NCI-H2029 treated with DMSO at 0.1 percent for 48 hours (cell line): Measurements from ENCODE around the gene HSPB1.
"Not testable (repeated sequence)": the region's sequence is repeated elsewhere in the genome, so short reads cannot be mapped to it uniquely, and the experiment has no call there.

Experiments
- DNase-seq: peaks from one replicate; lab custom pipeline; 2025; lab: John Stamatoyannopoulos, UW

The HSPB1 gene

DNA sequence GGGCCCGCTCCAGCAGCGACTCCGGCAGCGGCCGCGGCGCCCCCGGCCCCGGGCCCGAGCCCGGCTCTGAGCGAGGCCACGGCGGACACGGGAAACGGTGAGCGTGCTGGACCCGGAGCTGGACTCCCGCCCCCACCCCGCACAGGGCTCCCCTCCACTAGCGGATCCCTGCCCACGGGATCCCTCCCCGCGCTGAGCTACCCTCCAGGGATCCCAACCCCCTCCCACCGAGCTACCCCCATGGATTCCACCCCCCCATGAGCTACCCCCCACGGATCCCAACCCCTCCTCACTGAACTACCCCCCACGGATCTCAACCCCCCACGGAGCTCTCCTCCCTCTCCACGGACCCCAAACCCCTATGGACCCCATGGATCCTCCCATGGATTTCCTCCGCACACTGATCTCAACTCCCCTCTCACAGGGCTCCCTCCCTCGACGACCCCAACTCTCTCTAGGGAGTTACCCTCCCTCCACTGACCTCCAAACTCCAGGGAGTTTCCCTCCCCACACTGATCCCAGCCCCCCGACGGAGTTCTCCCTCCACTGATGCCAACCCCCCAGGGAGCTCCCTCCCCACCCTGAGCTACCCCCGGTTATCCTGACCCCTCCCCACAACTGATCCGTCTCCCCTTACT lies 20.6 kb upstream of the HSPB1 start:
- DNase-seq = no peak

DNA sequence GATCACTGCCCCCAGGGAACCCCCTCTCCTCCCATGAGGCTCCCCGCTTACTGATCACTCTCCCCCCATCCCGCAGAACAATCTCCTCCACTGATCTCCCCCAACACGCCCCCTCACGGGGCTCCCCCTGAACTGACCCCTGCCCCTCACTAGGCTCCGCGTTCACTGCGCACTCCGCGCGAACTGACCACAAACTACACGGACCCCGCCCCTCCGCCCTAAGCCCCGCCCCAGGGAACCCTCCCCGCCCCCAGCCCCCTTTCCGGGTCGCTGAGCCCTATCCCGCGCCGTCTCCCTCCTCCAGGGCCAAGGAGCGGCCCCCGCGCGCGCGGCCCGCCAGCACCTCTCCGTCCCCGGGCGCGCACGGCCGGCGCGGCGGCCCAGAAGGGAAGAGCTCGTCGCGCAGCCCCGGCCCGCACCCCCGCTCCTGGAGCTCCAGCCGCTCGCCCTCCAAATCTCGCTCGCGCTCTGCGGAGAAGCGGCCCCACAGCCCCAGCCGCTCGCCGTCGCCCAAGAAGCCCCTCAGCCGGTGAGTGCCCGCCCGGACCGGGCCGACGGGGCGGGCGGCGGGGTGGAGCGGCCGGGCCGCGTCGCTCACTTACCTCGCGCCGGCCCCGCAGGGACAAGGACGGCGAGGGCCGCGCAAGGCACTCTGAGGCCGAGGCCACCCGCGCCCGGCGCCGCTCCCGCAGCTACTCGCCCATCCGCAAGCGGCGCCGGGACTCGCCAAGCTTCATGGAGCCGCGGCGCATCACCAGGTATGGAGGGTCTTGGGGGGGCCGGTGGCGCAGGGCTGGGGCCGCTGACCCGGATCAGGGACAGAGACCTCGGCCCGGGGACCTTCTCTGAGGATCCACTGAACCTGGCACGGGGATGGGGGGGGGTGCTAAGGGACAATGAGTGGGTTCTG lies 19.9 kb upstream of the HSPB1 start:
- no peak for DNase-seq

DNA sequence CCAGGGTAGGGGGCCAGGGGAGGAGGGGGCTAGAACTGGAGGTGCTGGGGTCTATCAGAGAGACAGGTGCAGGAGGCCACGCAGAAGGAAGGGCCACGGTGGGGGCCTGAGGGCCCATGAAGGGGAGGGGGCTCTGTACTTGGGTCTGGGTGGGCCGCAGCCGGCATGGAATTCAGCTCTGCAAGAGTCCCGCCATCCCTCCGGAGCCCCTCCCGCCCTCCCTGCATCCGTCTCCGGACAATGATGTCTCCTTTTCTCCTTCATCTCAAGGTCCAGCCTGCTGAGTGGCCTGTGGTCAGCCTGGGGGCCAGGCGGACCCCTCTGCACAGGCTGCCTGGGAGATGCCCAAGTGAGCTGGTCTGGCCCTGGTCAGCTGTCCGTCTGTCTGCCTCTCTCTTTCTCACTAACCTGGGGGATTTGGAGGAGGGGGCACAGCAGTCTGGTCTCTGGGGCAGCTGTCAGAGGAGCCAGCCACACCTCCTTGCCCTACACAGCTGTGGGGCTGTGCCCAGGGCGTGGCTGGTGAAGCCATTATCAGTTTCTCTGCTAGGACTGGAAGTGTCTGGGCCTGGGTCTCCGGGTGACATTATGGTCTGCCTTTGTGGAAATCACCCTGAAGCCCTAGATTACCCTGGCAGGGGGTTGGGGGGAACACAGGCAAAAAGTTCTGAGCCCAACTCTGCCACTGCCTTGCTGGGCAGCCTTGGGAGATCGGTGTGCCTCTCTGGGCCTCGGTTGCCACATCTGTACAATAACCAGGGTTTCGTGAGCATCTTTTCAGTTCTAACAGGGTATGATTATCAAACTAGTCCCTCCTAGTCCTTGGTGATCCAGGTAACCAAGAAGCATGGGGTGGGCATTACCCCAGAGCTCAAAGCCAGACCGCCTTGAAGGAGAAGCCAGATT lies 19.0 kb upstream of the HSPB1 start:
- DNase-seq = no peak

DNA sequence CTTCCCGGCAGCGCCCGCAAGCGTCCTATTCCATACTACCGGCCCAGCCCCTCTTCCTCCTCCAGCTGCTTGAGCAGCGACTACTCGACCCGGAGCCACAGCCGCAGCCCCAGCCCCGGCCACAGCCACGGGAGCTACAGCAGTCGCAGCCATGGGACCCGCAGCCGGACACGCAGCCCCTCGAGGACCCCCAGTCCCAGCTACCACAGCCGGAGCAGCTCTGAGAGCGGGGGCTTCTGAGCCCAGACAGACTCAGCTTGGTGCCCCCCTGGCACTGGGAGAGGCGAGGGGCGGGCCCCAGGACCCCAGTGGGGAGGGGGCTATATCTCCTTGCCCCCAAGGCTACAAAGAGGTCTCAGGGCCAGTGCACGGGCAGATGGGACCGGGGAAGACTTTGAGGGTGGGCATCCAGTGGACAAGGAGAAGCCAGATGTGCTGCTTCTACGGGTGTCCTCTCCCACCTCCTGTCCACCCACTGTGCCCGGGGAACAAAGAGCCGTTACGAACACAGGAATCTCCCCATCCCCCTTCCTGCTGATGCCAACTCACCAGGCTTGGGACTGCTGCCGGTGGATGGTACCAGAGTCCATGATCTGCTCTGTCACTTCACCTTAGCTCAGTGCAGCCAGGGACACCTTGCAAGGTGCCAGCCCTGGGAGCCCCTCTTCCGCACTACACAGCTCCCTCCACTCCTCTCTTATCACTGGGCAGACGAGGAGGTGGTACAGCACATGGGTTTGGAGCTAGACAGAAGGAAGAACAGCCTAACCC lies 16.7 kb upstream of the HSPB1 start:
- DNase-seq = no peak

DNA sequence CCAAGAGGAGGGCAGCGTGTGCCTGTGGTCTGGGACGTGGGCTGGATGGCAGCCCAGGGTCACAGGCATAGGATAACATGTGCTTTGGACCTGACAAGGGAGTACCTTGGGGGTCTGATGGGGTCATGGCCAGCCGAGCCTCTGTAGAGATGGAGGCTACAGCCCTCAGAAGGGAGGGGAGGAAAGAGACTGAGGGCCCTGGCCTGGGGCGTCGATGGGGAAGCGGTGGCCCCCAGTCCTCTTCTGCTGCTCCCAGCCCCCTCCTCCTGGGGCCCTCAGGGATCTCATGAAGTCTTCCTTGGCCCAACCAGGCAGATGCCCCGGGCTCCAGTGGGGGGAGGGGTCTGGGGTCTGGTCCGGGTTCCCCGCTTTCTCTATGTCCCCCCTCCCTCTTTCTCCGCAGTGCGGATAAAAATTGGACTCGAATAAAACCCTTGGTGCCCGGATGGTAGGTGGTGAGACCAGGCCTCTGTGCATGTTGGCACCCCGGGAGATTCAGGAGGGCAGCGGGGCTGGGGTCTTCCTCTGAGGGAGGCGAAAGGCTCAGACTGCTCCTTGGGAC lies 15.6 kb upstream of the HSPB1 start:
- no peak for DNase-seq

DNA sequence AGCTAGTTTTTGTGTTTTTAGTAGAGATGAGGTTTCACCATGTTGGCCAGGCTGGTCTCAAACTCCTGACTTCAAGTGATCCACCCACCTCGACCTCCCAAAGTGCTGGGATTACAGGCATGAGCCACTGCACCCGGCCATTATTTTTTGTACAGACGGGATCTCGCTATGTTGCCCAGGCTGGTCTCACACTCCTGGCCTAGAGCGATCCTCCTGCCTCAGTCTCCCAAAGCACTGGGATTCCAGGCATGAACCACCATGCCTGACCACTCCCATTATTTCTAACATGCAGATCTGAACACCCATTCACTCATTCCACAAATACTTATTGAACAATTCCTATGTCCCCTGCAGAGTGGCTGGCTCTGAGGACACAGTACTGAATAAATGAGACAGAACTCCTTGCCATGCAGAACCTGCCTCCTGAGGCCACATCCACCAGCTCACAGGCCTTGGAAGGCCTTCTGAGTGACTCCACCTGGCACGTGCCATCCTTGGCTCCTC lies 11.6 kb upstream of the HSPB1 start:
- DNase-seq = not testable (repeated sequence)

DNA sequence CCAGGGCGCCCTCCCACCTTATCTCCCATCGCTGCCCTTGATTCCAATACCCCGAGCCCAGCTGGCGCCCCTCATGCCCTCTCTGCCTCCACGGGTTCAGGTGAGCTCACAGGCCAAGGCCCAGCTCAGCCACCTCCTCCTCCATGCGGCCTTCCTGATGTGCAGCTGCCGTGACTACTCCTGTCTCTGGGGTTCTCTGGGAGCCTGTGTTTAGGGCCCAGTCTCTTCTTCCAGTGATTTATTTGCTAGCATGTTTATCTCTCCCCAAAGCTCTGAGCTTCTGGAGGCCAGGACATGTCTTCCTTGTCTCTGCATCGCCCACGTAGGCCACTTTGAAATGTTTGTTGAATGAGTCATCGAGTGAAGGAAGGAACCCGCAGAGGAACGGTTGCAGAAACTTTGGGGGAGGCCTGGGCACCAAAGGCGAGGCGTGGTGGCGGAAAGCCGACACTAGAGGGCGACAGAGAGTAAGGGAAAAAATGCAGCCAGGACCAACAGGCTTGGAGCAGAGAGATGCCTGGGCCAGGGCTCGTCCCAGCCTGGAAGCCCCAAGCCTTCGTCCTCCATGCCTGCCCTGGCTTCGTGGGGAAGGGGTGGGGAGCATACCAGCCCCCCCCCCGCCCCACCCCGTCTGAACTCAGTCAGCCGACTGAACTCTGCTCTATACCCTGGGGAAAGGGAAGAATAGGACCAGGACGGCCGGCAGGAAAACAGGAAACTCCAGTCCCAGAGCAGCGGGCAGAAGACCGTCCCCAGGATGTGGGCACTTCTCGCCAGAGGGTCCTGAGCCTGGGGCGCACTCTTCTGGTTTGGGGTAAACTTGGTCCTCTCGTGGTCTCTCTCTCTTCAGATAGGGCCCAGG lies 10.9 kb upstream of the HSPB1 start:
- DNase-seq = no peak

DNA sequence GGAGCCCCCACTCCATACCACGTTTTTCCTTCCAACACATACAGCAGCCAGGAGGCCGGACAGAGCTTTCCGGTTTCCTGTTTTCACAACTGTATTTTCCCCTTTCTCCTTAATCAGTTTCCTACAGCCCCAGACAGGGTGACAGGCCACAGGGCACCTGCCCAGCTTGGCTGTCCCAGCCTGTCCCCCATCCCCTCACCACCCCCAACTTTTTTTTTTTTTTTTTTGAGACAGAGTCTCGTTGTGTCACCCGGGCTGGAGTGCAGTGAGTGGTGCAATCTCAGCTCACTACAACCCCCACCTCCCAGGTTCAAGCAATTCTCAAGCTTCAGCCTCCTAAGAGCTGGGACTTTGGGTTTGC lies 10.3 kb upstream of the HSPB1 start:
- DNase-seq = no peak

DNA sequence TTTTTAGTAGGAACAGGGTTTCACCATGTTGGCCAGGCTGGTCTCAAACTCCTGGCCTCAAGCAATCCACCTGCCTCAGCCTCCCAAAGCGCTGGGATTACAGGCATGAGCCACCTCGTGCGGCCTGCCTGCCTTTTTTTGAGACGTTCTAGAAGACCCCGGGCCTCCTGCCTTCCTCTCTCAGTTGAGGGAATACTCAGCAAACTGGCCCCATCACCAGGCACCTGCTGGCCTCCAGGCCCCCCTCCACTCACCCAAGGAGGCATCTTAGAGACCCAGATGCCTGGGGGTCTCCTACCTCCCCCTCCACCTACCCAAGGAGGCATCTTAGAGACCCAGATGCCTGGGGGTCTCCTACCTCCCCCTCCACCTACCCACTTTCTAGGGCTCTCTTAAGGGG lies 9.6 kb upstream of the HSPB1 start:
- DNase-seq = not testable (repeated sequence)

DNA sequence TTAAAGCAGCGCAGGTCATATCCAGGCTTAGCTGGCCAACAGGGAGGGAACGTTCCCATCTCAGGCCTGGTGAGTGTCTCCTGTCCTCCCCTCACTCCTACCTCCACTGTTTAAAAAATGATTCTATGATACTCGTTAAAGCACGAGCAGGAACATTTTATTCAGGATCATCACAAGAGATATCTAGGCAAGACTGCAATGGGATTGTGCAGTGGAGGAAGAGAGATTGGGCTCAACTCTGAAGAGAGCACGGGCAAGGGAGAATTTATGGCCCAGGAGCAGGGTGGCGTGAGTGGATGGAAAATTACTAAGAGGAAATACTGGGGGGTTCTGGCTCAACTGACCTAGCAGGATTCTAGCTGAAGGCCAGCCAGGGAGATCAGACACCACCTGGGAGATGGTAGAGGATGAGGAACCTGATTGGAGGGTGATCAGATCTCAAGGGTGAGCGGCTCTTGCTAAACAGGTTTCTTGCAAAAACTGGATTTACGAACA lies 9.0 kb upstream of the HSPB1 start:
- DNase-seq = no peak

DNA sequence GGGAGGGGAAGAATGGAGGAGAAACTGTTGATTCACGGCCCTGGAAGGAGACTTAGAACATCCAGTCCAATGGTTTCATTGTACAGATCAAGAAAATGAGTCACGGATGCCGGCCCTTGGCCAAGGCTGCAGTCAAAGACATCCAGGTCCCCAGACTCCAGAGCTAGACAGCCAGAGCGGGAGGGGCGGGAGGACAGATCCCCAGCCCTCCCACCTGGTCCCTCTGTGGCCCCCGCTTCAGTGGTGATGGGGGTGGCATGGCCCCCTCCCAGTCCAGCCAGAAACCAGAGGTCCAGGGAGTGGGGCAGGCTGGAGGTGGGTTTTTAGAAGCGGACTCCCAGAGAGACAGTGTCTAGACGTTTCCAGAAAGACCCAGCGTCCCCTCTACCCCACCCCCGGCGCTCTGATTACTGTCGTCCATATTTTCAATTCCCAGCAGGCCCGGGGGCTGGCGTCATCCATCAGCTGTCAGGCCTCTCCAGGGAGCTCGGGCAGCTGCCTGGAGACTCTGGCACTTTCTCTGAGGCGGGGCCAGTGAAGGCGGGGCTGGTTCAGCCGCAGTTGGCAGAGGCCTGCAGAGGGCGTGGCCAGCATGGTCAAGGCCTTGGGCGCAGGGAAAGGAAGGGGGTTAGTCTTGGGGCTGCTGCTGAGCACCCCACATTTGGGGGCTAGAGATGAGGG lies 8.0 kb upstream of the HSPB1 start:
- DNase-seq = no peak

DNA sequence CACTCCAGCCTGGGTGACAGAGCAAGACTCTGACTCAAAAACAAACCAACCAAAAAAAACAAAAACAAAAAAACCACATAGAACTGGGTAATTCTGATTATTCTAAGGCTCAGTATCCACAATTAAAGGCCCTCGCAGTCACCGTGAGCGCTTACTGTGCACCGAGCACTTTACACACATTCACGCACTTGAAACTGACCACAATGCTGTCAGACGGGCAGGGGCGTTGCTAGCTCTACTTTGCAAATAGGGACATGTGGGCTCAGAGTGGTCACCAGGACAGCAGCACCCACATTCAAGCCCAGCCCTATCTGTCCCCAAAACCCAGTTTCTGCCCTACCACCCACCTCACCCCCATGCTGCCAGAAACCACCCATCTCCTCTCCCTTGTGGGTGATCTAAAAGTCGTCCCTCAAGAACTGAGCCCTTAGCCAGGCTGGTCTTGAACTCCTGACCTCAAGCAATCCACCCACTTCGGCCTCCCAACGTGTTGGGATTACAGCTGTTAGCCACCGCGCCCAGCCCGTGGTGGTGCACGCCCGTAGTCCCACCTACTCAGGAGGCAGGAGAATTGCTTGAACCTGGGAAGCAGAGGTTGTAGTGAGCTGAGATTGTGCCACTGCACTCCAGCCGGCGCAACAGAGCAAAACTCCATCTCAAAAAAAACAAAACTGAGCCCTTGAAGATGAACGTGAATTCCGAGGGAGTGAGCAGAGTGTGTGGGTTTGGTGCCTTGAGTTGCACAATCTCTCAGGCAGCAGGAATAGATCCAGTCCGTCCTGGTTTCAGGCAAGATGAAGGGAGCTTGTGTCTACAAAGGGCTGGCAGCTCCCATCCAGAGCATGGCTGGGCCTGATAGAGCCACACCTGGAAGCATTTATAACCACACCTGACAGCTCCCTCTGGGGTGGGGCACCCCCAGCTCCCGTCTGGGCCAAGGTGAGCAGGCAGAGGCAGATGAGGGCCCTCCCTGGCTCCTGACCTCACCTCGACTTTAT lies 5.4 kb upstream of the HSPB1 start:
- no peak for DNase-seq

DNA sequence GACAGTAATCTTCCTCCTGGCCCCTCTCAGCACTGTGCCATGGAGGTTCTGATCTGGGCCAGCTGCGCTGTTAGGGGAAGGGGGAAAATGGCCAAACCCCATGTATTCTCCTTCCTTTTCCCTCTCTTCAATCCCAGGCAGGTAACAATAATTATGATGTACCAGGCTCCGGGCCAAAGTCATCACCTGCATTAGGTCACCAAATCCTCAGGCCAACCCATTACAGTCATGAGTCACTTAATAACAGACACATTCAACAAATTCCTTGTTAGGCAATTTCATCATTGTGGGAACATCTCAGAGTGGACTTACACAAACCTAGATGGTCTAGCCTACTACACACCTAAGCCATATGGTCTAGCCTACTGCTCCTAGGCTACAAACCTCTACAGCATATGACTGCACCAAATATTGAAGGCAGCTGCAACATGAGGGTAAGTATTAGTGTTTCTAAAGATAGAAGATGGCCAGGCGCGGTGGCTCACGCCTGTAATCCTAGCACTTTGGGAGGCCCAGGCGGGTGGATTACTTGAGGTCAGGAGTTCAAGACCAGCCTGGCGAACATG lies 2.2 kb upstream of the HSPB1 start:
- DNase-seq = peak; percentile 47

DNA sequence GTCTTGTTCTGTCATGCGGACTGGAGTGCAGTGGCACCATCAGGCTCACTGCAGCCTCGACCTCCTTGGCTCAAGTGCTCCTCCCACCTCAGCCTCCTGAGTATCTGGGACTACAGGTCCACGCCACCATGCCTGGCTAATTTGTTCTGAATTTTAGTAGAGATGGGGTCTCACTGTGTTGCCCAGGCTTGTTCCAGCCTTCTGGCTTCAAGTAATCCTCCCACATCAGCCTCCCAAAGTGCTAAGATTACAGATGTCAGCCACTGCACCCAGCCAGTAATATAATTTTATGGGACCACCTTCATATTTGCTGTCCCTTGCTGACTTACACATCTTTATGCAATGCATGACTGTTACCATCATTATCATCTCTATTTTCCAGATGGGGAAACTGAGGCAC lies 1.5 kb upstream of the HSPB1 start:
- no peak for DNase-seq

DNA sequence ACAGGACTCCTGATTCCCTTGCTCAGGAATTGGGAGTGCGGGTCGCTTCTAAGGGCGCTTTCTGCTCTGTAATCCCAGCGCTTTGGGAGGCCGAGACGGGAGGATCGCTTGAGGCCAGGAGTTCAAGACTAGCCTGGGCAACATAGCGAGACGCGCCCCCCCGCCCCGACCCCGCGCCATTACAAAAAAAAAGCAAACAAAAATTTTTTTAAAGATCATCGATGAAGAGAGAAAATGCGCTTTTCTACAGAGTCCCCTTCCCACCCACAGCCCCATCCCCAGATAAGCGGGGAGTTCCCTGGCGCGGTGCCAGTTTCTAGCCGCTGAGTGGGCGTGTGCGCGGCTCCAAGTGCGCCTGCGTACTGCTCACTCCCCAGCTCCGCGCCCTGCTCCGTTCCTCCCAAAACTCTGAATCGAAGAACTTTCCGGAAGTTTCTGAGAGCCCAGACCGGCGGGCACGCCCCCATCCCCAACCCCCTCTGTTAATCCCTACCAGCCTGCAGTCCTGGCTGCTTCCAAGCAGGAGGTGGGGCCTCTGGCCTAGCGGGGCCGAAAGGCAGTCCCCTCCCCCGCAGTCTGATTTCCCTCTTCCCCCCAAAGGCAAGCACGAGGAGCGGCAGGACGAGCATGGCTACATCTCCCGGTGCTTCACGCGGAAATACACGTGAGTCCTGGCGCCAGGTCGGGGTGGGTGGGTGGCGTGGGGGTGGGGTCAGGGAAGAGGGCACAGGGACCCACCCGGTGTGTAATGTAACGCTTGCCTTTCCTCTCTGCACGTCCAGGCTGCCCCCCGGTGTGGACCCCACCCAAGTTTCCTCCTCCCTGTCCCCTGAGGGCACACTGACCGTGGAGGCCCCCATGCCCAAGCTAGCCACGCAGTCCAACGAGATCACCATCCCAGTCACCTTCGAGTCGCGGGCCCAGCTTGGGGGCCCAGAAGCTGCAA lies 1.0 kb downstream of the HSPB1 start:
- DNase-seq = no peak

DNA sequence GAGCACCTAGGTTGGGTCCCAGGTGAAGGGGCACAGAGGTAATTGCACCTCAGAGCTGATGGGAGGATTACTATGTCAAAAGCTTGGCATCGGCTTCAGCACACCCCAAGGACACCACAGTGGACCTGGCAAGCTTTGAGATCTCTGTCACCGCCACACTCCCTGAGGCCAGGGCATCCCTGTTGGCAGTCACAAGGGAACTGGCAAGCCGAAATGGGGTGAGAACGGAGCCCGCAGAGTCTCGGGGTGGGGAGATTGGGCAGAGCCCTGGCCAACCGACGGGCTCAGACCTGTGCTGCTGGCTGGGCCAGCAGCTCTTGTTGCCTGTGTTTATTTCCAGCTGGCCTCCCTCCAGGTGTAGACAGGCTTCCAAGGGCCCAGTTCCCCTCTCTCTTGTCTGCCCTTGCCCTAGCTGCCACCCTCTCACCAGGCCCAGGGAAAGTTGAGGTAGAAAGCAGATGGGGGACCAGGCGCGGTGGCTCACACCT lies 2.5 kb downstream of the HSPB1 start:
- DNase-seq = no peak

DNA sequence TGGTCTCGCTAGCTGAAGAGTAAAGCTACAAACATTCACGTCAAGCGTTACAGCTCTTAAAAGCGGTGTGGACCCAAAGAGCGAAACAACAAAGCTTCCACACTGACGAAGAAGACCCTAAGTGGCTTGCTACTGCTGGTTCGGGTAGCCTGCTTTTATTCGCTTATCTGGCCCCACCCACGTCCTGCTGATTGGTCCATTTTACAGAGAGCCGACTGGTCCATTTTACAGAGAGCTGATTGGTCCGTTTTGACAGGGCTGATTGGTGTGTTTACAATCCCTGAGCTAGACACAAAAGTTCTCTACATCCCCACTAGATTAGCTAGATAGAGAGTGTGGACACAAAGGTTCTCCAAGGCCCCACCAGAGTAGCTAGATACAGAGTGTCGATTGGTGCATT lies 6.4 kb downstream of the HSPB1 start:
- not testable (repeated sequence) for DNase-seq
